Measurements from ENCODE around the gene GTF2F2.

Gene GTF2F2

GRCh38 chr13:45119991-45120864 is at the start of gene GTF2F2:
TSS of gene GTF2F2 (plus strand) at chr13:45120510. CDS start at chr13:45120656, 146 bp downstream.
- Mint-ChIP-seq H3K27ac (no peak within 1 kb of the TSS), H3K9me3 (no peaks in the 10 kb centered on the region), H3K27me3 (peaks cover 1% of the 10 kb centered on the region), H3K4me1 (ENCODE audit: low read depth) (peaks cover 13% of the 10 kb centered on the region), H3K36me3 (ENCODE audit: low read depth) (peaks cover 14% of the 10 kb centered on the region), H3K4me3 (no peak within 1 kb of the TSS)
- intact Hi-C loops (cut with micrococcal nuclease), result loop anchor here (10.0 kb wide), 1 partner anchor 65 kb away; no protein-coding TSS in a partner anchor

- Mint-ChIP-seq H3K27me3 (no peaks in the 10 kb centered on the region), H3K27ac (no peak overlapping the region), H3K4me3 (no peak overlapping the region), H3K36me3 (ENCODE audit: low read depth) (no peaks in the 10 kb centered on the region), H3K4me1 (ENCODE audit: low read depth) (peaks cover 6% of the 10 kb centered on the region), H3K9me3 (no peaks in the 10 kb centered on the region)
- intact Hi-C loops (cut with micrococcal nuclease), result no loop called here
Measured at GRCh38 chr13:45073809-45074208, 46.5 kb upstream of the GTF2F2 start.

GRCh38 chr13:45074721-45075120 is 45.6 kb upstream of the GTF2F2 start:
- Mint-ChIP-seq H3K4me1 (ENCODE audit: low read depth) (peaks cover 5% of the 10 kb centered on the region), H3K36me3 (ENCODE audit: low read depth) (no peaks in the 10 kb centered on the region), H3K27me3 (no peaks in the 10 kb centered on the region), H3K9me3 (no peaks in the 10 kb centered on the region), H3K27ac (no peak overlapping the region), H3K4me3 (no peak overlapping the region)
- intact Hi-C loops (cut with micrococcal nuclease), result no loop called here

GRCh38 chr13:45078003-45078402 is 42.3 kb upstream of the GTF2F2 start:
- H3K36me3 Mint-ChIP-seq (ENCODE audit: low read depth), result no peaks in the 10 kb centered on the region
- H3K9me3 Mint-ChIP-seq, result no peaks in the 10 kb centered on the region
- H3K27ac Mint-ChIP-seq, result no peak overlapping the region
- H3K4me3 Mint-ChIP-seq, result no peak overlapping the region
- peaks cover 6% of the 10 kb centered on the region for H3K27me3 Mint-ChIP-seq
- H3K4me1 Mint-ChIP-seq (ENCODE audit: low read depth), result peaks cover 5% of the 10 kb centered on the region
- intact Hi-C loops (cut with micrococcal nuclease), result no loop called here

- Mint-ChIP-seq H3K36me3 (ENCODE audit: low read depth) (no peaks in the 10 kb centered on the region), H3K27ac (no peak overlapping the region), H3K4me1 (ENCODE audit: low read depth) (peaks cover 5% of the 10 kb centered on the region), H3K27me3 (peaks cover 6% of the 10 kb centered on the region), H3K4me3 (no peak overlapping the region), H3K9me3 (no peaks in the 10 kb centered on the region)
- intact Hi-C loops (cut with micrococcal nuclease), result no loop called here
Measured at GRCh38 chr13:45082964-45083363, 37.3 kb upstream of the GTF2F2 start.

- H3K36me3 Mint-ChIP-seq (ENCODE audit: low read depth), result no peaks in the 10 kb centered on the region
- no peak overlapping the region for H3K27ac Mint-ChIP-seq
- no peaks in the 10 kb centered on the region for H3K9me3 Mint-ChIP-seq
- H3K27me3 Mint-ChIP-seq, result peaks cover 6% of the 10 kb centered on the region
- intact Hi-C loops (cut with micrococcal nuclease), result no loop called here
- no peak overlapping the region for H3K4me3 Mint-ChIP-seq
- H3K4me1 Mint-ChIP-seq (ENCODE audit: low read depth), result no peaks in the 10 kb centered on the region
Measured at GRCh38 chr13:45084515-45084914, 35.8 kb upstream of the GTF2F2 start.

GRCh38 chr13:45086484-45086883 is 33.8 kb upstream of the GTF2F2 start:
- no peaks in the 10 kb centered on the region for H3K9me3 Mint-ChIP-seq
- no peaks in the 10 kb centered on the region for H3K36me3 Mint-ChIP-seq (ENCODE audit: low read depth)
- intact Hi-C loops (cut with micrococcal nuclease), result no loop called here
- no peak overlapping the region for H3K27ac Mint-ChIP-seq
- H3K27me3 Mint-ChIP-seq, result peaks cover 2% of the 10 kb centered on the region
- no peak overlapping the region for H3K4me3 Mint-ChIP-seq
- no peaks in the 10 kb centered on the region for H3K4me1 Mint-ChIP-seq (ENCODE audit: low read depth)

- H3K4me3 Mint-ChIP-seq, result no peak overlapping the region
- H3K9me3 Mint-ChIP-seq, result no peaks in the 10 kb centered on the region
- H3K27ac Mint-ChIP-seq, result no peak overlapping the region
- peaks cover 13% of the 10 kb centered on the region for H3K27me3 Mint-ChIP-seq
- no peaks in the 10 kb centered on the region for H3K4me1 Mint-ChIP-seq (ENCODE audit: low read depth)
- no peaks in the 10 kb centered on the region for H3K36me3 Mint-ChIP-seq (ENCODE audit: low read depth)
- intact Hi-C loops (cut with micrococcal nuclease), result no loop called here
Measured at GRCh38 chr13:45092663-45093062, 27.6 kb upstream of the GTF2F2 start.

- H3K27ac Mint-ChIP-seq, result no peak overlapping the region
- H3K4me3 Mint-ChIP-seq, result no peak overlapping the region
- H3K4me1 Mint-ChIP-seq (ENCODE audit: low read depth), result no peaks in the 10 kb centered on the region
- intact Hi-C loops (cut with micrococcal nuclease), result no loop called here
- no peaks in the 10 kb centered on the region for H3K9me3 Mint-ChIP-seq
- H3K36me3 Mint-ChIP-seq (ENCODE audit: low read depth), result no peaks in the 10 kb centered on the region
- H3K27me3 Mint-ChIP-seq, result no peaks in the 10 kb centered on the region
Measured at GRCh38 chr13:45100573-45101262, 19.6 kb upstream of the GTF2F2 start.

- H3K27ac Mint-ChIP-seq, result no peak overlapping the region
- no peaks in the 10 kb centered on the region for H3K9me3 Mint-ChIP-seq
- no peaks in the 10 kb centered on the region for H3K4me1 Mint-ChIP-seq (ENCODE audit: low read depth)
- intact Hi-C loops (cut with micrococcal nuclease), result no loop called here
- H3K36me3 Mint-ChIP-seq (ENCODE audit: low read depth), result no peaks in the 10 kb centered on the region
- peaks cover 3% of the 10 kb centered on the region for H3K27me3 Mint-ChIP-seq
- H3K4me3 Mint-ChIP-seq, result no peak overlapping the region
Measured at GRCh38 chr13:45101327-45102018, 18.8 kb upstream of the GTF2F2 start.

- H3K4me1 Mint-ChIP-seq (ENCODE audit: low read depth), result no peaks in the 10 kb centered on the region
- no peak overlapping the region for H3K4me3 Mint-ChIP-seq
- no peaks in the 10 kb centered on the region for H3K9me3 Mint-ChIP-seq
- intact Hi-C loops (cut with micrococcal nuclease), result no loop called here
- no peak overlapping the region for H3K27ac Mint-ChIP-seq
- H3K36me3 Mint-ChIP-seq (ENCODE audit: low read depth), result no peaks in the 10 kb centered on the region
- H3K27me3 Mint-ChIP-seq, result peaks cover 6% of the 10 kb centered on the region
Measured at GRCh38 chr13:45102136-45102507, 18.2 kb upstream of the GTF2F2 start.

GRCh38 chr13:45103449-45103848 is 16.9 kb upstream of the GTF2F2 start:
- H3K27me3 Mint-ChIP-seq, result peaks cover 6% of the 10 kb centered on the region
- no peak overlapping the region for H3K4me3 Mint-ChIP-seq
- intact Hi-C loops (cut with micrococcal nuclease), result no loop called here
- H3K36me3 Mint-ChIP-seq (ENCODE audit: low read depth), result no peaks in the 10 kb centered on the region
- H3K27ac Mint-ChIP-seq, result no peak overlapping the region
- H3K9me3 Mint-ChIP-seq, result no peaks in the 10 kb centered on the region
- no peaks in the 10 kb centered on the region for H3K4me1 Mint-ChIP-seq (ENCODE audit: low read depth)

GRCh38 chr13:45104261-45104660 is 16.0 kb upstream of the GTF2F2 start:
- no peak overlapping the region for H3K27ac Mint-ChIP-seq
- H3K4me3 Mint-ChIP-seq, result no peak overlapping the region
- no peaks in the 10 kb centered on the region for H3K36me3 Mint-ChIP-seq (ENCODE audit: low read depth)
- peaks cover 8% of the 10 kb centered on the region for H3K27me3 Mint-ChIP-seq
- intact Hi-C loops (cut with micrococcal nuclease), result no loop called here
- no peaks in the 10 kb centered on the region for H3K9me3 Mint-ChIP-seq
- no peaks in the 10 kb centered on the region for H3K4me1 Mint-ChIP-seq (ENCODE audit: low read depth)

GRCh38 chr13:45105895-45106294 is 14.4 kb upstream of the GTF2F2 start:
- no peak overlapping the region for H3K4me3 Mint-ChIP-seq
- intact Hi-C loops (cut with micrococcal nuclease), result no loop called here
- peaks cover 10% of the 10 kb centered on the region for H3K27me3 Mint-ChIP-seq
- no peaks in the 10 kb centered on the region for H3K36me3 Mint-ChIP-seq (ENCODE audit: low read depth)
- no peak overlapping the region for H3K27ac Mint-ChIP-seq
- H3K4me1 Mint-ChIP-seq (ENCODE audit: low read depth), result no peaks in the 10 kb centered on the region
- no peaks in the 10 kb centered on the region for H3K9me3 Mint-ChIP-seq

Data from dendritic cell treated with granulocyte-macrophage colony-stimulating factor and Interleukin-4, amounts not matched to agents 40 ng/mL and 50 ng/mL, for 4 days (primary cell).